IPS DF 4.7 (cell line): ENCODE results near the gene ANKRD40.
"Not testable (repeated sequence)": the region's sequence is repeated elsewhere in the genome, so short reads cannot be mapped to it uniquely, and the experiment has no call there.

Experiments
- DNase-seq: peaks from one replicate; pipeline ENCODE4 v3.0.0-alpha.2; 2013; ENCODE audit warnings: low spot score; ENCODE audit errors: extremely low read depth

Gene ANKRD40

GRCh38 chr17:50710650-50711049 lies 2.9 kb upstream of the ANKRD40 start:
- no peak for DNase-seq

- no peak for DNase-seq
These were observed 2.3 kb upstream of the ANKRD40 start for GRCh38 chr17:50710025-50710424.

GRCh38 chr17:50709053-50709452 lies 1.3 kb upstream of the ANKRD40 start:
- DNase-seq = not testable (repeated sequence)

- DNase-seq = no peak
These were observed 611 bp upstream of the ANKRD40 start for GRCh38 chr17:50708050-50709000.

GRCh38 chr17:50703162-50703561 lies 4.6 kb downstream of the ANKRD40 start:
- DNase-seq = no peak

- no peak for DNase-seq
These were observed 8.3 kb downstream of the ANKRD40 start for GRCh38 chr17:50699410-50699809.

- no peak for DNase-seq
These were observed 9.9 kb downstream of the ANKRD40 start for GRCh38 chr17:50697663-50698272.

- DNase-seq = no peak
These were observed 10.7 kb downstream of the ANKRD40 start for GRCh38 chr17:50697062-50697461.

- DNase-seq = no peak
These were observed 11.3 kb downstream of the ANKRD40 start for GRCh38 chr17:50696365-50696879.

- no peak for DNase-seq
These were observed 14.6 kb downstream of the ANKRD40 start for GRCh38 chr17:50693036-50693682.

GRCh38 chr17:50692448-50693035 lies 15.2 kb downstream of the ANKRD40 start:
- no peak for DNase-seq

- no peak for DNase-seq
These were observed 15.9 kb downstream of the ANKRD40 start for GRCh38 chr17:50691550-50692447.

- no peak for DNase-seq
These were observed 16.7 kb downstream of the ANKRD40 start for GRCh38 chr17:50690887-50691549.

- DNase-seq = no peak
These were observed 17.5 kb downstream of the ANKRD40 start for GRCh38 chr17:50689956-50690886.

- no peak for DNase-seq
These were observed 18.5 kb downstream of the ANKRD40 start for GRCh38 chr17:50689251-50689650.

- no peak for DNase-seq
These were observed 19.5 kb downstream of the ANKRD40 start for GRCh38 chr17:50688245-50688644.

- DNase-seq = no peak
These were observed 20.3 kb downstream of the ANKRD40 start for GRCh38 chr17:50687200-50688066.
